H9 (cell line): ENCODE results near the gene PLEKHM3. TPM values are rescaled to one million over a fixed set of nuclear protein-coding genes. Genes with fewer than 3 reads are reported as not detected.

Experiments
- DNase-seq: peaks from one replicate; pipeline ENCODE4 v3.0.0-alpha.2; 2017
- H2AFZ ChIP-seq: one replicate; pipeline ENCODE4 v1.6.1; 2013; ENCODE audit warnings: mild to moderate bottlenecking, low read length, control low read depth, moderate library complexity
- H2AK5ac ChIP-seq: 2 replicates; pipeline ENCODE4 v1.6.1; 2013; ENCODE audit warnings: low read length, control low read depth, mixed read lengths; ENCODE audit not compliant: insufficient read length
- H2BK120ac ChIP-seq: one replicate; pipeline ENCODE4 v1.6.1; 2013; ENCODE audit warnings: low read depth, mild to moderate bottlenecking, low read length, control low read depth, inconsistent platforms; ENCODE audit not compliant: poor library complexity, severe bottlenecking
- H2BK12ac ChIP-seq: 2 replicates; pipeline ENCODE4 v1.6.1; 2013; ENCODE audit warnings: low read length, control low read depth, mixed read lengths, low read depth; ENCODE audit not compliant: insufficient read length
- H2BK15ac ChIP-seq: 2 replicates; pipeline ENCODE4 v1.6.1; 2013; ENCODE audit warnings: low read depth, low read length, control low read depth
- H2BK20ac ChIP-seq: one replicate; pipeline ENCODE4 v1.6.1; 2013; ENCODE audit warnings: low read depth, mild to moderate bottlenecking, low read length, control low read depth, inconsistent platforms; ENCODE audit not compliant: poor library complexity, severe bottlenecking
- H2BK5ac ChIP-seq: 2 replicates; pipeline ENCODE4 v1.6.1; 2013; ENCODE audit warnings: low read length, control low read depth, mixed read lengths; ENCODE audit not compliant: insufficient read length
- H3K14ac ChIP-seq: 2 replicates; pipeline ENCODE4 v1.6.1; 2013; ENCODE audit warnings: low read length, control low read depth; ENCODE audit not compliant: insufficient read depth
- H3K18ac ChIP-seq: 2 replicates; pipeline ENCODE4 v1.6.1; 2013; ENCODE audit warnings: low read depth, mild to moderate bottlenecking, mixed read lengths, low read length, control low read depth; ENCODE audit not compliant: insufficient read length
- H3K23ac ChIP-seq: 2 replicates; pipeline ENCODE4 v1.6.1; 2013; ENCODE audit warnings: low read length, control low read depth, mixed read lengths, low read depth; ENCODE audit not compliant: insufficient read length
- H3K23me2 ChIP-seq: 2 replicates; pipeline ENCODE4 v1.6.1; 2013; ENCODE audit warnings: low read depth, mild to moderate bottlenecking, mixed read lengths, low read length, control low read depth; ENCODE audit not compliant: insufficient read length, poor library complexity, severe bottlenecking
- H3K27ac ChIP-seq: 2 replicates; pipeline ENCODE4 v1.5.1; 2013; ENCODE audit warnings: low read length, control low read depth, mixed read lengths, low read depth; ENCODE audit not compliant: insufficient read length
- H3K27me3 ChIP-seq: 2 replicates; pipeline ENCODE4 v1.6.1; 2013; ENCODE audit warnings: low read length, control low read depth, inconsistent platforms; ENCODE audit not compliant: insufficient read depth
- H3K4ac ChIP-seq: 2 replicates; pipeline ENCODE4 v1.6.1; 2013; ENCODE audit warnings: low read depth, mild to moderate bottlenecking, control low read depth, inconsistent platforms, low read length, moderate library complexity
- H3K4me1 ChIP-seq: 2 replicates; pipeline ENCODE4 v1.6.1; 2013; ENCODE audit warnings: low read length, control low read depth, inconsistent platforms; ENCODE audit not compliant: insufficient read depth
- H3K4me2 ChIP-seq: 2 replicates; pipeline ENCODE4 v1.6.1; 2013; ENCODE audit warnings: low read length, control low read depth, mixed read lengths; ENCODE audit not compliant: insufficient read length, insufficient read depth
- H3K56ac ChIP-seq: 2 replicates; pipeline ENCODE4 v1.6.1; 2013; ENCODE audit warnings: low read depth, mild to moderate bottlenecking, mixed read lengths, low read length, control low read depth; ENCODE audit not compliant: insufficient read length
- H3K79me1 ChIP-seq: 2 replicates; pipeline ENCODE4 v1.6.1; 2013; ENCODE audit warnings: low read depth, mild to moderate bottlenecking, moderate library complexity, low read length, control low read depth, inconsistent platforms; ENCODE audit not compliant: insufficient read depth, poor library complexity, severe bottlenecking
- H3K79me2 ChIP-seq: 2 replicates; pipeline ENCODE4 v1.6.1; 2013; ENCODE audit warnings: low read length, control low read depth, inconsistent platforms; ENCODE audit not compliant: insufficient read depth
- H3K9ac ChIP-seq: 2 replicates; pipeline ENCODE4 v1.6.1; 2013; ENCODE audit warnings: low read length, control low read depth, mixed read lengths; ENCODE audit not compliant: insufficient read length; ENCODE audit errors: extremely low read depth
- H3K9me3 ChIP-seq: one replicate; pipeline ENCODE4 v1.6.1; 2013; ENCODE audit warnings: low read depth, low read length, inconsistent platforms; ENCODE audit not compliant: control insufficient read depth
- H3T11ph ChIP-seq: one replicate; pipeline ENCODE4 v1.6.1; 2013; ENCODE audit warnings: mild to moderate bottlenecking, low read length, control low read depth, inconsistent platforms
- H4K20me1 ChIP-seq: one replicate; pipeline ENCODE4 v1.6.1; 2013; ENCODE audit not compliant: control insufficient read depth, insufficient read length, insufficient read depth
- H4K5ac ChIP-seq: 2 replicates; pipeline ENCODE4 v1.6.1; 2013; ENCODE audit warnings: low read depth, mild to moderate bottlenecking, mixed read lengths, low read length, control low read depth; ENCODE audit not compliant: insufficient read length
- H4K8ac ChIP-seq: replicated peaks from 2 replicates; pipeline ENCODE4 v1.6.1; 2013; ENCODE audit warnings: low read length, control low read depth, mixed read lengths, low read depth; ENCODE audit not compliant: insufficient read length
- H4K91ac ChIP-seq: 2 replicates; pipeline ENCODE4 v1.6.1; 2013; ENCODE audit warnings: low read depth, mild to moderate bottlenecking, moderate library complexity, mixed read lengths, low read length, control low read depth; ENCODE audit not compliant: insufficient read length
- H3K27ac Mint-ChIP-seq, 3 experiments: 2 replicates in 2 of 3; 3 replicates in 1 of 3; pipeline ENCODE4 v1.8.0; 2020 to 2021; ENCODE audit warnings: mixed read lengths in 3 of 3, mild to moderate bottlenecking in 1 of 3, moderate library complexity in 1 of 3
- H3K27me3 Mint-ChIP-seq: 2 replicates; pipeline ENCODE4 v1.8.0; 2021; ENCODE audit warnings: low read depth, mild to moderate bottlenecking, moderate library complexity, mixed read lengths
- H3K36me3 Mint-ChIP-seq, 3 experiments: 2 replicates in 2 of 3; 3 replicates in 1 of 3; pipeline ENCODE4 v1.8.0; 2020 to 2021; ENCODE audit warnings: low read depth in 3 of 3, mixed read lengths in 3 of 3; ENCODE audit not compliant: insufficient read depth in 1 of 3
- H3K4me1 Mint-ChIP-seq, 2 experiments: 2 replicates each; pipeline ENCODE4 v1.8.0; 2020; ENCODE audit warnings: mixed read lengths in 2 of 2
- H3K4me3 Mint-ChIP-seq, 2 experiments: 2 replicates in 1 of 2; 3 replicates in 1 of 2; pipeline ENCODE4 v1.8.0; 2020 to 2021; ENCODE audit warnings: mild to moderate bottlenecking in 2 of 2, mixed read lengths in 2 of 2, moderate library complexity in 1 of 2
- H3K9me3 Mint-ChIP-seq, 2 experiments: 2 replicates in 1 of 2; 3 replicates in 1 of 2; pipeline ENCODE4 v1.8.0; 2020; ENCODE audit warnings: mild to moderate bottlenecking in 2 of 2, mixed read lengths in 2 of 2, moderate library complexity in 1 of 2
- WGBS: extraction: QIAGEN DNeasy Blood & Tissue Kit; methylation state at CpG from one replicate; pipeline ENCODE4 v1.1.7; 2013; ENCODE audit warnings: missing lambda C conversion rate, low lambda C conversion rate, mixed read lengths; ENCODE audit not compliant: insufficient read length; ENCODE audit errors: extremely low coverage; 5-methylcytosine and 5-hydroxymethylcytosine counted together
- total RNA-seq: library from RNA; stranded (reverse); gene quantifications from 2 replicates; pipeline ENCODE4 v1.2.1, GENCODE V29; 2021
- TF ChIP-seq, protein P1 (sequence below): fragments of 200-600 bp; sonication (generic); conservative IDR thresholded peaks from 3 replicates; pipeline ENCODE4 v1.8.0; 2021; ENCODE audit warnings: antibody characterized with exemption, mild to moderate bottlenecking

Gene PLEKHM3
- total RNA-seq, 1 experiment from 2014 or later = 7.5 TPM

- no peak overlapping the region for H2AK5ac ChIP-seq
- H3K9ac ChIP-seq = no peak overlapping the region
- H3K27me3 ChIP-seq = no peaks in the 10 kb centered on the region
- TF ChIP-seq, protein P1, sequence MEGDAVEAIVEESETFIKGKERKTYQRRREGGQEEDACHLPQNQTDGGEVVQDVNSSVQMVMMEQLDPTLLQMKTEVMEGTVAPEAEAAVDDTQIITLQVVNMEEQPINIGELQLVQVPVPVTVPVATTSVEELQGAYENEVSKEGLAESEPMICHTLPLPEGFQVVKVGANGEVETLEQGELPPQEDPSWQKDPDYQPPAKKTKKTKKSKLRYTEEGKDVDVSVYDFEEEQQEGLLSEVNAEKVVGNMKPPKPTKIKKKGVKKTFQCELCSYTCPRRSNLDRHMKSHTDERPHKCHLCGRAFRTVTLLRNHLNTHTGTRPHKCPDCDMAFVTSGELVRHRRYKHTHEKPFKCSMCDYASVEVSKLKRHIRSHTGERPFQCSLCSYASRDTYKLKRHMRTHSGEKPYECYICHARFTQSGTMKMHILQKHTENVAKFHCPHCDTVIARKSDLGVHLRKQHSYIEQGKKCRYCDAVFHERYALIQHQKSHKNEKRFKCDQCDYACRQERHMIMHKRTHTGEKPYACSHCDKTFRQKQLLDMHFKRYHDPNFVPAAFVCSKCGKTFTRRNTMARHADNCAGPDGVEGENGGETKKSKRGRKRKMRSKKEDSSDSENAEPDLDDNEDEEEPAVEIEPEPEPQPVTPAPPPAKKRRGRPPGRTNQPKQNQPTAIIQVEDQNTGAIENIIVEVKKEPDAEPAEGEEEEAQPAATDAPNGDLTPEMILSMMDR = no peak
- H3K4ac ChIP-seq = no peak overlapping the region
- H3K27ac Mint-ChIP-seq = peak overlapping the region in 2 of 3 experiments; percentile 20 to 77; a peak in 2 of 7 replicates
- H2BK120ac ChIP-seq = no peak overlapping the region
- H3K79me2 ChIP-seq = no peaks in the 10 kb centered on the region
- no peak overlapping the region for H2AFZ ChIP-seq
- no peak overlapping the region for H2BK20ac ChIP-seq
- no peaks in the 10 kb centered on the region for H3K9me3 Mint-ChIP-seq
- H2BK15ac ChIP-seq = no peak overlapping the region
- no peaks in the 10 kb centered on the region for H3K4me1 ChIP-seq
- H3K9me3 ChIP-seq = no peaks in the 10 kb centered on the region
- no peak overlapping the region for H3T11ph ChIP-seq
- H3K79me1 ChIP-seq = no peaks in the 10 kb centered on the region
- DNase-seq = no peak
- H2BK12ac ChIP-seq = no peak overlapping the region
- H3K23ac ChIP-seq = no peak overlapping the region
- peaks cover 9 to 14% of the 10 kb centered on the region in 2 experiments for H3K4me1 Mint-ChIP-seq
- no peaks in the 10 kb centered on the region for H3K36me3 Mint-ChIP-seq
- H4K5ac ChIP-seq = no peak overlapping the region
- no peak overlapping the region for H2BK5ac ChIP-seq
- no peak overlapping the region for H3K4me2 ChIP-seq
- no CpG with 5 or more reads among the region's 3 CpGs for WGBS
- H4K91ac ChIP-seq = no peak overlapping the region
- no peak overlapping the region for H3K27ac ChIP-seq
- H3K14ac ChIP-seq = no peak overlapping the region
- no peak overlapping the region for H3K4me3 Mint-ChIP-seq
- no peak overlapping the region for H4K8ac ChIP-seq
- H3K23me2 ChIP-seq = no peaks in the 10 kb centered on the region
- no peaks in the 10 kb centered on the region for H4K20me1 ChIP-seq
- no peak overlapping the region for H3K56ac ChIP-seq
- no peak overlapping the region for H3K18ac ChIP-seq
- H3K27me3 Mint-ChIP-seq = no peaks in the 10 kb centered on the region
Measured at GRCh38 chr2:207860685-207861084, 164.6 kb downstream of the PLEKHM3 start.
